ENCODE measurements around the gene PHF20.
"Not testable (repeated sequence)": the region's sequence is repeated elsewhere in the genome, so short reads cannot be mapped to it uniquely, and the experiment has no call there.

DNA sequence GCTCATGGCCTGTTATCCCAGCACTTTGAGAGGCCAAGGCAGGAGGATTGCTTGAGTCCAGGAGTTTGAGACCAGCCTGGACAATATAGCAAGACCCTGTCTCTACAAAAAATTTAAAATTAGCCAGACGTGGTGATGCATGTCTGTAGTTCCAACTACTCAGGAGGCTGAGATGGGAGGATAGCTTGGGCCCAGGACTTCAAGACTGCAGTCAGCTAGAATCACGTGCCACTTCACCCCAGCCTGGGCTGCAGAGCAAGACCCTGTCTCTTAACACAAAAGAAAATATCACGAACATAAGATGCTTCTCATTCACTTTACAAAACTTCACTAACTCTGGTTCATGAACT lies 27.3 kb upstream of the PHF20 start:
- TF ChIP-seq, protein P1, sequence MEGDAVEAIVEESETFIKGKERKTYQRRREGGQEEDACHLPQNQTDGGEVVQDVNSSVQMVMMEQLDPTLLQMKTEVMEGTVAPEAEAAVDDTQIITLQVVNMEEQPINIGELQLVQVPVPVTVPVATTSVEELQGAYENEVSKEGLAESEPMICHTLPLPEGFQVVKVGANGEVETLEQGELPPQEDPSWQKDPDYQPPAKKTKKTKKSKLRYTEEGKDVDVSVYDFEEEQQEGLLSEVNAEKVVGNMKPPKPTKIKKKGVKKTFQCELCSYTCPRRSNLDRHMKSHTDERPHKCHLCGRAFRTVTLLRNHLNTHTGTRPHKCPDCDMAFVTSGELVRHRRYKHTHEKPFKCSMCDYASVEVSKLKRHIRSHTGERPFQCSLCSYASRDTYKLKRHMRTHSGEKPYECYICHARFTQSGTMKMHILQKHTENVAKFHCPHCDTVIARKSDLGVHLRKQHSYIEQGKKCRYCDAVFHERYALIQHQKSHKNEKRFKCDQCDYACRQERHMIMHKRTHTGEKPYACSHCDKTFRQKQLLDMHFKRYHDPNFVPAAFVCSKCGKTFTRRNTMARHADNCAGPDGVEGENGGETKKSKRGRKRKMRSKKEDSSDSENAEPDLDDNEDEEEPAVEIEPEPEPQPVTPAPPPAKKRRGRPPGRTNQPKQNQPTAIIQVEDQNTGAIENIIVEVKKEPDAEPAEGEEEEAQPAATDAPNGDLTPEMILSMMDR (IDR thresholded peaks at IDR 0.05), result not testable (repeated sequence)
- TF ChIP-seq EP300 (IDR thresholded peaks at IDR 0.05), result not testable (repeated sequence)

All from gastroesophageal sphincter (tissue), 3 donors.